CD4-positive, alpha-beta T cell treated with Interferon gamma for 1 hour (primary cell): ENCODE results near the gene TRIP6.
"Not testable (repeated sequence)": the region's sequence is repeated elsewhere in the genome, so short reads cannot be mapped to it uniquely, and the experiment has no call there.

Source experiments
- DNase-seq: peaks from one replicate; pipeline ENCODE4 v3.0.0-alpha.2; 2020

TRIP6 gene

GRCh38 chr7:100837099-100837836, 29.9 kb upstream of the TRIP6 start:
- peak; percentile 79 for DNase-seq

- DNase-seq, result no peak
These were observed 27.8 kb upstream of the TRIP6 start for GRCh38 chr7:100839361-100839760.

- no peak for DNase-seq
These were observed 26.6 kb upstream of the TRIP6 start for GRCh38 chr7:100840470-100841100.

- DNase-seq, result no peak
These were observed 19.8 kb upstream of the TRIP6 start for GRCh38 chr7:100847360-100847759.

GRCh38 chr7:100852048-100852872, 14.9 kb upstream of the TRIP6 start, which contains the start of gene SLC12A9:
TSS of gene SLC12A9 (plus strand) at chr7:100852713. CDS start at chr7:100854198, 1,485 bp downstream.
- DNase-seq, result peak; percentile 79

GRCh38 chr7:100854146-100854895, 12.9 kb upstream of the TRIP6 start:
- no peak for DNase-seq

GRCh38 chr7:100854899-100855298, 12.3 kb upstream of the TRIP6 start:
- DNase-seq, result not testable (repeated sequence)

DNA sequence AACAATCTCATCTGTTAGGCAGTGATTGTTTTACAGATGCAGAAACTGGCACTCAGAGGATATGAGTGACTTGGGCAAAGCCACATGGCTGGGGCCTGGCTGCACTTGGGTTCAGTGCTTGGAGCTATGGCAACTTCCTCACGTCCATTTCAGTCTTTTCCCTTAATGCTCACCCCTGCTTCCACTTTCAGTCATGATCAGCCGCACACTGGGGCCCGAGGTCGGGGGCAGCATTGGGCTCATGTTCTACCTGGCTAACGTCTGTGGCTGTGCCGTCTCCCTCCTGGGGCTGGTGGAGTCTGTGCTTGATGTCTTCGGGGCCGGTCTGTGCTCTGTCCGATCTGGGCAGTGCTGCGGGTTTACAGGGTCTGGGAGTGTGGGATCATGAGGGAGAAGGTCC, 11.7 kb upstream of the TRIP6 start:
- no peak for DNase-seq

DNA sequence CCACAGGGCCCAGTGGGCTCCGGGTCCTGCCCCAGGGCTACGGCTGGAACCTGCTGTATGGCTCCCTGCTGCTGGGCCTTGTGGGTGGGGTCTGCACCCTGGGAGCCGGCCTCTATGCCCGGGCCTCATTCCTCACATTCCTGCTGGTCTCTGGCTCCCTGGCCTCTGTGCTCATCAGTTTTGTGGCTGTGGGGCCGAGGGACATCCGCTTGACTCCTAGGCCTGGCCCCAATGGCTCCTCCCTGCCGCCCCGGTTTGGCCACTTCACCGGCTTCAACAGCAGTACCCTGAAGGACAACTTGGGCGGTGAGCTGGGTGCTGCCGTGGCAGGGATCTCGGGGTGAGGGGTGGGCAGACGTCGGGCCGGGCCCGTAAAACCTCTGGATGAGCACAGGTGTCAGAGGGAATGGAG, 10.3 kb upstream of the TRIP6 start:
- no peak for DNase-seq

DNA sequence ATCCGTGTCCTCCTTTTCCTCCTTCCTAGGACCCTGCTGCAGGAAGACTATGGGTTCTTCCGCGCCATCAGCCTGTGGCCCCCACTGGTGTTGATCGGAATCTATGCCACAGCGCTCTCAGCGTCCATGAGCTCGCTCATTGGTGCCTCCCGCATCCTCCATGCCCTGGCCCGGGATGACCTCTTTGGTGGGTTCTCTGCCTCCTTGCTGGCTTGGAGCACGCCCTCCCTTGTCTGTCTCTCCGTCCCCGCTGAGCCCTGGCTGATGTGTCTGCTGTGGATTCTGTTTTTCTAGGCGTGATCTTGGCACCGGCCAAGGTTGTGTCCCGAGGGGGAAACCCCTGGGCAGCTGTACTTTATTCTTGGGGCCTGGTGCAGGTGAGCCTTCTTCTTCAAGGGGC, 7.3 kb upstream of the TRIP6 start:
- no peak for DNase-seq

DNA sequence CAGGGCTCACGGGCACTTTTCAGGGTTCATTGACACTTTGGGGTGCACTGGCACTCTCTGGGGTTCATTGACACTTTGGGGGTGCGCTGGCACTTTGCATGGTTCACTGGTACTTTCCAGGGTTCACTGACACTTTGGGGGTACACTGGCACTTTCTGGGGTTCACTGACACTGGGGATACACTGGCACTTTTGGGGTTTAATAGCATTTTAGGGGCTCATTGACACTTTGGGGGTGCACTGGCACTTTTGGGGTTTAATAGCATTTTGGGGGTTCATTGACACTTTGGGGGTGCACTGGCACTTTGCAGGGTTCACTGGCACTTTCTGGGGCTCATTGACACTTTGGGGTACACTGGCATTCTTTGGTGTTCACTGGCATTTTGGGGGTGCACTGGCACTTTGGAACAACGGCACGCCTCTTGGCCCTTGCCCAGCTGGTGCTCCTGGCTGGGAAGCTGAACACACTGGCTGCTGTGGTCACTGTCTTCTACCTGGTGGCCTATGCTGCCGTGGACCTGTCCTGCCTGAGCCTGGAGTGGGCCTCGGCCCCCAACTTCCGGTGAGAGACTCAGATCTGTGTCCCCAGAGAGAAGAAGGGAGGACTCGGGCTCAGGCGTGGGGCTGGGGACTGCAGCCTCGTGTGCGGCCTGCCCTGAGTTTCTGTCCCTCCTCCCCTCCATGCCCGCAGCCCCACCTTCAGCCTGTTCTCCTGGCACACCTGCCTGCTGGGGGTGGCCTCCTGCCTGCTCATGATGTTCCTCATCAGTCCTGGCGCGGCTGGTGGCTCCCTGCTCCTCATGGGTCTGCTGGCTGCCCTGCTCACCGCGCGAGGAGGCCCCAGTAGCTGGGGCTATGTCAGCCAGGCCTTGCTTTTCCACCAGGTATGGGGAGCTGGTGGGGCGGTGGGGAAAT, 6.2 kb upstream of the TRIP6 start:
- no peak for DNase-seq

GRCh38 chr7:100861616-100861985, 5.6 kb upstream of the TRIP6 start:
- no peak for DNase-seq

DNA sequence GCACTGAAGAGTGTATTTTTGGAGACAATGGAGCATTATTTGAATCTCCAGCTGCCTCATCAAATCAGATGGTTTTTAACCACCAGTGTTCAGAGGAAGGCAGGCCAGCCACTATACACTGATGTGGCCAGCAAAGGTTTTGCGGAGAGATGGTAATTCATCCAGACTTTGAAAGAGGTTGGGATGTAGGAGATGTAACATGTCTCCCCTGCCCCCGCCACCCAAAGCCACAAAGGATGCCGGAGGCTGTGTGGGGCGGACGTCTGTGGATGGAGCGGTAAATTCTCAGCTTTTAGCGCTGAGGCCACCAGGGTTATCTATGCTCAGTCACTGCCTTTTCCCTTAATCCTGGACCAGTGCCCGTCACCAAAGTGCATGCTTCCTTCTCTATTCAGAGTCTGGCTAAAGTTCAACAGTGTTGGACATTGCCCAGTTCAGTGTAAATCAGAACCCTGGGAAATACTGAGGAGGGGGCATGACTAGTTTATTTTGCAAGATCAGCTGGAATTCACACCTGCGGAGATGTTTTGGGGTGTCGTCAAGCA, 3.7 kb upstream of the TRIP6 start:
- DNase-seq, result no peak

DNA sequence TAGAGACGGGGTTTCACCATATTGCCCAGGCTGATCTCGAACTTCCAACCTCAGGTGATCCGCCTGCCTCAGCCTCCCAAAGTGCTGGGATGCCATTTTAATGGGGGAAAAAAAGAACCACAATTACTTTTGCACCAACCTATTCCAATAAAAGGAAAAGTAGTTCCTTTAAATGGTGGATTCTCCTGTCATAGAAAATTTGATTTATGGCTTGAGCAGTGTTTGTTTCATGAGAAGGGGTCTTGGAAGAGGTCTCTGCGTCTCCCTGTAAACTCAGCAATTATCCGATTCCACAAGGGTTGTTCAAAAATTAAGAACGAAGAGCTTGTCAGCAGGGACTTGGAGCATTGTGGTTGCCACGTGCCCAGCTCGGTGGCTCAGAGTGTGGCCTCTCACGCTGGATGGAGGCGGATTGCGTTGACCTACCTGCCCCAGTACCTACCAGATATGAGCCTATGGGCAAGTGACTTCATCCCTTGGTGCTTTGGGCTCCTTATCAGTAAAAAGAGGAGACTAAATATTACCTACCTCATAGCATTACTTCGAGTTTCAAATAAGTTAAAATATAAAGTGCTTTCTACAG, 2.8 kb upstream of the TRIP6 start:
- DNase-seq, result no peak

GRCh38 chr7:100865372-100865911, 1.7 kb upstream of the TRIP6 start:
- no peak for DNase-seq

DNA sequence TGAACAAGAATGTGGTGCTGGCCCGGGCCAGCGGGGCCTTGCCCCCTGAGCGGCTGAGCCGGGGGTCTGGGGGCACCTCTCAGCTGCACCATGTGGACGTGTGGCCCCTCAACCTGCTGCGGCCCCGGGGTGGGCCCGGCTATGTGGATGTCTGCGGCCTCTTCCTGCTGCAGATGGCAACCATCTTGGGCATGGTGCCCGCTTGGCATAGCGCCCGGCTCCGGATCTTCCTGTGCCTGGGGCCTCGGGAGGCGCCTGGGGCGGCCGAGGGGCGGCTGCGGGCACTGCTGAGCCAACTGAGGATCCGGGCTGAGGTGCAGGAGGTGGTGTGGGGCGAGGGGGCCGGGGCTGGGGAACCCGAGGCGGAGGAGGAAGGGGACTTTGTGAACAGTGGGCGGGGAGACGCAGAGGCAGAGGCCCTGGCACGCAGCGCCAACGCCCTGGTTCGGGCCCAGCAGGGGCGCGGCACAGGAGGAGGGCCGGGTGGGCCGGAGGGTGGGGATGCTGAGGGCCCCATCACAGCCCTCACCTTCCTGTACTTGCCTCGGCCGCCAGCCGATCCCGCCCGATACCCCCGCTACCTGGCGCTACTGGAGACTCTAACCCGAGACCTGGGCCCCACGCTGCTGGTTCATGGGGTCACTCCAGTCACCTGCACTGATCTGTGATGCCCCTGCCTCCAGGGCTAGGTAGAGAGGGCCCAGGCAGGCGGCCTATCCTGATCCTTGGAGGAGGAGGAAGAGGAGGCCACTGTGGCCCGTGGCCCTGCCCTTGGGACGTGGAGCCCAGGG, 1.1 kb upstream of the TRIP6 start:
- DNase-seq, result peak; percentile 18

- no peak for DNase-seq
These were observed 503 bp upstream of the TRIP6 start for GRCh38 chr7:100866729-100867039.

GRCh38 chr7:100867776-100868485, 744 bp downstream of the TRIP6 start:
- no peak for DNase-seq

DNA sequence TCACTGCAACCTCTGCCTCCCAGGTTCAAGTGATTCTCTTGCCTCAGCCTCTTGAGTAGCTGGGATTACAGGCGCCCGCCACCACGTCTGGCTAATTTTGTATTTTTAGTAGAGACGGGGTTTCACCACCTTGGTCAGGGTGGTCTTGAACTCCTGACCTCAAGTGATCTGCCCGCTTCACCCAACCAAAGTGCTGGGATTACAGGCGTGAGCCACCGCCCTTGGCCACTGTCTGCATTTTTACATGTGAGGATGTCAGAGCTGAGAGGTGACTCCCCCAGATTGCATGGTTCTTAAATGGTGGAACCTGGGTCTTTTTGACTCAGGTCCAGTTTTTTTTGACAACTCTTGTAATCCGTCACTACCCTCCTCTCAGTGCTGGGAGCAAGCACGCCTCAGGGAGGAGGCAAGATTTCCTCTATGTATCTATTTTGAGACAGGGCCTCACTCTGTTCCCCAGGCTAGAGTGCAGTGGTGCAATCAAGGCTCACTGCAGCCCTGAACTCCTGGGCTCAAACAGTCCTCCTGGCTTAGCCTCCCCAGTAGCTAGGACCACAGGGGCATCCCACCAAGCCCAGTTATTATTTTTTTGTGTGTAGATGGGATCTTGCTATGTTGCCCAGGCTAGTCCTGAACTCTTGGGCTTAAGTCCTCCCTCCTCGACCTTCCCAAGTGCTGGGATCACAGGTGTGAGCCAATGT, 6.6 kb downstream of the TRIP6 start:
- DNase-seq, result no peak
